ENCODE data around the gene FOXD3.

DNA sequence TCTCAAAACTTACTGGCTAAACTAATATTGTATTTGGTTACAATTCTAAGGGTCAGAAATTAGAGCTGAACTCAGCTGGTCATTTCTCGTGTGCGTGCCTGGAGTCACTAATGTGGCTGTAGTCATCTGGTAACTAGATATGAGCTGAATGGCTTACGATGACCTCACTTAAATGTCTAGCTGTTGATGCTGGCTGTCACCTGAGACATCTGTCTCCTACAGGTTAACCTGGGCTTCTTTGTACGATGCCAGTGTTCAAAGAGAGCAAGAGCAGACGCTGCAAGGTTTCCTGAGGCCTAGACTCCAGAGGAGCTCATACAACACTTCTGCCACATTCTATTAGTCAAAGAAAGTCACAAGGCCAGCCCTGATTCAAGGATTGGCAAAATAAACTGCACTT lies 28.0 kb downstream of the FOXD3 start:
- TF ChIP-seq, protein P1, sequence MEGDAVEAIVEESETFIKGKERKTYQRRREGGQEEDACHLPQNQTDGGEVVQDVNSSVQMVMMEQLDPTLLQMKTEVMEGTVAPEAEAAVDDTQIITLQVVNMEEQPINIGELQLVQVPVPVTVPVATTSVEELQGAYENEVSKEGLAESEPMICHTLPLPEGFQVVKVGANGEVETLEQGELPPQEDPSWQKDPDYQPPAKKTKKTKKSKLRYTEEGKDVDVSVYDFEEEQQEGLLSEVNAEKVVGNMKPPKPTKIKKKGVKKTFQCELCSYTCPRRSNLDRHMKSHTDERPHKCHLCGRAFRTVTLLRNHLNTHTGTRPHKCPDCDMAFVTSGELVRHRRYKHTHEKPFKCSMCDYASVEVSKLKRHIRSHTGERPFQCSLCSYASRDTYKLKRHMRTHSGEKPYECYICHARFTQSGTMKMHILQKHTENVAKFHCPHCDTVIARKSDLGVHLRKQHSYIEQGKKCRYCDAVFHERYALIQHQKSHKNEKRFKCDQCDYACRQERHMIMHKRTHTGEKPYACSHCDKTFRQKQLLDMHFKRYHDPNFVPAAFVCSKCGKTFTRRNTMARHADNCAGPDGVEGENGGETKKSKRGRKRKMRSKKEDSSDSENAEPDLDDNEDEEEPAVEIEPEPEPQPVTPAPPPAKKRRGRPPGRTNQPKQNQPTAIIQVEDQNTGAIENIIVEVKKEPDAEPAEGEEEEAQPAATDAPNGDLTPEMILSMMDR (IDR thresholded peaks at IDR 0.05), result no peak
- TF ChIP-seq POLR2A (IDR thresholded peaks at IDR 0.05), result no peak
- no peak for TF ChIP-seq EP300 (IDR thresholded peaks at IDR 0.05)
